C4-2B (cell line): ENCODE results near the gene TPBG.

ENCODE experiments used
- CTCF ChIP-seq: fragments of 450-650 bp; conservative IDR thresholded peaks from 2 replicates; pipeline ENCODE4 v1.5.1; 2017; ENCODE audit warnings: mild to moderate bottlenecking
- ZFX ChIP-seq: fragments of 450-650 bp; IDR thresholded peaks from 2 replicates; pipeline ENCODE4 v1.6.1; 2017

GRCh38 chr6:82408952-82409431, 45.4 kb downstream of the TPBG start:
- TF ChIP-seq CTCF = no peak
- no peak for TF ChIP-seq ZFX
